Fibroblast of villous mesenchyme (primary cell): ENCODE results near the gene CDC20B. TPM values are rescaled to one million over a fixed set of nuclear protein-coding genes. Genes with fewer than 3 reads are reported as not detected.

Experiments used
- DNase-seq: peaks from one replicate; pipeline ENCODE4 v3.0.0-alpha.2; 2010; ENCODE audit warnings: low read depth
- H3K4me3 ChIP-seq: 2 replicates; pipeline ENCODE4 v1.5.1; 2011; ENCODE audit warnings: low read depth, mild to moderate bottlenecking, low read length
- CTCF ChIP-seq: IDR thresholded peaks from 2 replicates; pipeline ENCODE4 v1.5.1; 2012; ENCODE audit warnings: low read depth, mild to moderate bottlenecking, low read length; ENCODE audit not compliant: insufficient read depth
- total RNA-seq: library from RNA; depleted of rRNA; stranded (reverse); fragments of >200 nt; gene quantifications from 2 replicates; pipeline ENCODE4 v1.2.3, GENCODE V29; 2012

CDC20B gene
- total RNA-seq, 1 donor: not detected

- no peak overlapping the region for H3K4me3 ChIP-seq
- DNase-seq: no peak
- no peak for TF ChIP-seq CTCF
Observed at GRCh38 chr5:55162666-55163065, 10.3 kb downstream of the CDC20B start.

GRCh38 chr5:55160493-55161209 is 12.3 kb downstream of the CDC20B start:
- DNase-seq: peak; percentile 97
- TF ChIP-seq CTCF: no peak
- H3K4me3 ChIP-seq: peak overlapping the region; percentile 69

- TF ChIP-seq CTCF: peak; percentile 66
- DNase-seq: peak; percentile 94
Observed at GRCh38 chr5:55159763-55160492, 13.0 kb downstream of the CDC20B start, which contains the start of gene GPX8. Gene GPX8 (plus strand): TSS chr5:55160171. CDS start chr5:55160193, 22 bp downstream.

GRCh38 chr5:55154873-55155272 is 18.1 kb downstream of the CDC20B start:
- peak; percentile 24 for DNase-seq
- TF ChIP-seq CTCF: no peak
- no peak overlapping the region for H3K4me3 ChIP-seq

More at GRCh38 chr5:55159763-55160492, 13.0 kb downstream of the CDC20B start, which contains the start of gene GPX8:
- peak within 1 kb of the TSS; percentile 69 for H3K4me3 ChIP-seq

GRCh38 chr5:55151923-55152842 is 20.8 kb downstream of the CDC20B start:
- DNase-seq: peak; percentile 53
- H3K4me3 ChIP-seq: no peak overlapping the region
- no peak for TF ChIP-seq CTCF

- DNase-seq: no peak
- no peak for TF ChIP-seq CTCF
- no peak overlapping the region for H3K4me3 ChIP-seq
Observed at GRCh38 chr5:55149308-55149795, 23.6 kb downstream of the CDC20B start.
